GM23338 (cell line): ENCODE data around the gene ITGB2. TPM values are rescaled to one million over a fixed set of nuclear protein-coding genes. Genes with fewer than 3 reads are reported as not detected.

Experiments
- ATAC-seq: fragments of 200-7000 bp; cut with Tn5 transposase; 3 replicates; pipeline ENCODE4 v1.9.1; 2020
- DNase-seq: peaks from one replicate; pipeline ENCODE4 v3.0.0-alpha.2; 2015; ENCODE audit warnings: low spot score
- H2AFZ ChIP-seq: fragments of 200-600 bp; sonication (generic); 2 replicates; pipeline ENCODE4 v1.8.0; 2016; ENCODE audit warnings: antibody characterized with exemption, mild to moderate bottlenecking, moderate library complexity
- H3F3A ChIP-seq: fragments of 200-600 bp; sonication (generic); replicated peaks from 2 replicates; pipeline ENCODE4 v1.8.0; 2017; ENCODE audit warnings: antibody characterized with exemption, mixed run types, low read depth
- H3K27ac ChIP-seq: fragments of 200-600 bp; sonication (generic); 2 replicates; pipeline ENCODE4 v1.6.1; 2016; ENCODE audit warnings: low read depth
- H3K27me3 ChIP-seq: fragments of 200-600 bp; sonication (generic); 2 replicates; pipeline ENCODE4 v1.8.0; 2016; ENCODE audit warnings: mild to moderate bottlenecking, mixed run types, moderate library complexity; ENCODE audit not compliant: insufficient read depth
- H3K36me3 ChIP-seq: fragments of 200-600 bp; sonication (generic); 2 replicates; pipeline ENCODE4 v1.8.0; 2016; ENCODE audit warnings: mild to moderate bottlenecking; ENCODE audit not compliant: insufficient read depth
- H3K4me1 ChIP-seq: fragments of 200-600 bp; sonication (generic); 2 replicates; pipeline ENCODE4 v1.8.0; 2016; ENCODE audit warnings: mild to moderate bottlenecking, moderate library complexity; ENCODE audit not compliant: insufficient read depth
- H3K4me2 ChIP-seq: fragments of 200-600 bp; sonication (generic); 2 replicates; pipeline ENCODE4 v1.7.1; 2017; ENCODE audit warnings: mixed run types
- H3K4me3 ChIP-seq: fragments of 200-600 bp; sonication (generic); 2 replicates; pipeline ENCODE4 v1.6.1; 2016; ENCODE audit warnings: mixed run types
- H3K79me2 ChIP-seq: fragments of 200-600 bp; sonication (generic); replicated peaks from 2 replicates; pipeline ENCODE4 v1.8.0; 2017; ENCODE audit warnings: mild to moderate bottlenecking; ENCODE audit not compliant: insufficient read depth
- H3K9me2 ChIP-seq: fragments of 200-600 bp; sonication (generic); 2 replicates; pipeline ENCODE4 v1.8.0; 2017; ENCODE audit not compliant: insufficient read depth
- H4K20me1 ChIP-seq: fragments of 200-600 bp; sonication (generic); replicated peaks from 2 replicates; pipeline ENCODE4 v1.8.0; 2017; ENCODE audit warnings: mild to moderate bottlenecking; ENCODE audit not compliant: insufficient read depth
- H3K27ac Mint-ChIP-seq: 2 replicates; pipeline ENCODE4 v1.8.0; 2020; ENCODE audit warnings: inconsistent platforms, mild to moderate bottlenecking, moderate library complexity, mixed read lengths
- H3K27me3 Mint-ChIP-seq: 3 replicates; pipeline ENCODE4 v1.8.0; 2022; ENCODE audit warnings: low read depth, mild to moderate bottlenecking, moderate library complexity, mixed read lengths, inconsistent platforms; ENCODE audit not compliant: insufficient read depth, poor library complexity
- H3K36me3 Mint-ChIP-seq: 3 replicates; pipeline ENCODE4 v1.8.0; 2021; ENCODE audit warnings: low read depth, mild to moderate bottlenecking, inconsistent platforms, moderate library complexity, mixed read lengths
- H3K4me1 Mint-ChIP-seq: 3 replicates; pipeline ENCODE4 v1.8.0; 2020; ENCODE audit warnings: mild to moderate bottlenecking, inconsistent platforms, mixed read lengths
- H3K4me3 Mint-ChIP-seq: 3 replicates; pipeline ENCODE4 v1.8.0; 2021; ENCODE audit warnings: moderate library complexity, mild to moderate bottlenecking, inconsistent platforms, mixed read lengths
- H3K9me3 Mint-ChIP-seq: 3 replicates; pipeline ENCODE4 v1.8.0; 2020; ENCODE audit warnings: moderate library complexity, mild to moderate bottlenecking, inconsistent platforms, mixed read lengths
- CTCF ChIP-seq, 2 experiments: fragments of 200-600 bp in 1 of 2; sonication (generic) in 1 of 2; conservative IDR thresholded peaks; 2 replicates each; pipeline versions ENCODE4 v1.5.1 to v1.6.1; 2016 to 2017; ENCODE audit warnings: antibody characterized with exemption in 2 of 2, low read depth in 2 of 2, mild to moderate bottlenecking in 2 of 2, moderate library complexity in 1 of 2
- ETS1 ChIP-seq: IDR thresholded peaks from 2 replicates; pipeline ENCODE4 v1.6.1; 2016; ENCODE audit warnings: antibody characterized with exemption
- EZH2 ChIP-seq: fragments of 200-600 bp; sonication (generic); IDR thresholded peaks from one replicate; pipeline ENCODE4 v1.8.0; 2017; ENCODE audit warnings: antibody characterized with exemption, mild to moderate bottlenecking, low read depth; ENCODE audit not compliant: unreplicated experiment
- EZH2phosphoT487 ChIP-seq: fragments of 200-600 bp; sonication (generic); IDR thresholded peaks from one replicate; pipeline ENCODE4 v1.8.1; 2018; ENCODE audit warnings: antibody characterized with exemption; ENCODE audit not compliant: unreplicated experiment
- JUNB ChIP-seq: IDR thresholded peaks from one replicate; pipeline ENCODE4 v1.6.1; 2016; ENCODE audit warnings: antibody characterized with exemption; ENCODE audit not compliant: unreplicated experiment
- NANOG ChIP-seq: IDR thresholded peaks from 2 replicates; pipeline ENCODE4 v1.6.1; 2016; ENCODE audit warnings: antibody characterized with exemption, borderline replicate concordance
- POLR2AphosphoS5 ChIP-seq: IDR thresholded peaks from 2 replicates; pipeline ENCODE4 v1.6.1; 2016; ENCODE audit warnings: antibody characterized with exemption, low read depth
- STAT1 ChIP-seq: IDR thresholded peaks from one replicate; pipeline ENCODE4 v1.6.1; 2016; ENCODE audit warnings: antibody characterized with exemption; ENCODE audit not compliant: unreplicated experiment
- ZNF462 ChIP-seq: fragments of 250-450 bp; sonication (Bioruptor Pico); IDR thresholded peaks from 2 replicates; pipeline ENCODE4 v1.5.0; 2020; ENCODE audit warnings: mild to moderate bottlenecking, moderate library complexity
- polyA plus RNA-seq: library from polyadenylated mRNA; unstranded; fragments of >200 nt; fragmentation: Nextera tagmentation; extraction: Ambion mirVana; gene quantifications from 2 replicates; pipeline ENCODE4 v1.2.1, GENCODE V29; 2016
- total RNA-seq: library from RNA; depleted of rRNA; stranded (reverse); fragments of >200 nt; shearing (Covaris generic); gene quantifications from 2 replicates; pipeline ENCODE4 v1.2.3, GENCODE V29; 2014

Gene ITGB2
- total and polyA plus RNA-seq, 2 experiments from 2014 or later = 0.44 to 0.63 TPM

- no peak for TF ChIP-seq ETS1
- no peak for TF ChIP-seq ZNF462 (CRISPR knock-in tag)
- no peak for TF ChIP-seq STAT1
- no peak for TF ChIP-seq EZH2
- TF ChIP-seq POLR2AphosphoS5 = no peak
- no peak for TF ChIP-seq JUNB
- TF ChIP-seq EZH2phosphoT487 = no peak
Observed at GRCh38 chr21:44885615-44886014, 35.1 kb downstream of the ITGB2 start (continued).

GRCh38 chr21:44884097-44884496 lies 36.6 kb downstream of the ITGB2 start:
- Histone ChIP-seq H3K4me2 (no peak overlapping the region), H3K27me3 (no peaks in the 10 kb centered on the region), H3F3A (no peaks in the 10 kb centered on the region), H3K4me3 (no peak overlapping the region), H3K79me2 (no peaks in the 10 kb centered on the region), H4K20me1 (no peaks in the 10 kb centered on the region), H3K4me1 (no peaks in the 10 kb centered on the region), H3K9me2 (no peaks in the 10 kb centered on the region), H3K36me3 (no peaks in the 10 kb centered on the region), H2AFZ (no peak overlapping the region), H3K27ac (no peak overlapping the region)
- H3K27ac Mint-ChIP-seq = no peak overlapping the region
- ATAC-seq (no peak), DNase-seq (no peak)
- H3K4me1 Mint-ChIP-seq = no peaks in the 10 kb centered on the region
- H3K36me3 Mint-ChIP-seq = no peaks in the 10 kb centered on the region
- no peak overlapping the region for H3K4me3 Mint-ChIP-seq
- peaks cover 5% of the 10 kb centered on the region for H3K27me3 Mint-ChIP-seq
- no peaks in the 10 kb centered on the region for H3K9me3 Mint-ChIP-seq
- TF ChIP-seq CTCF (conservative IDR thresholded peaks at IDR 0.05; ENCODE audit: low read depth in 2 of 2) (no peak), NANOG (no peak), ETS1 (no peak)
